HG03045 (cell line): Measurements from ENCODE around the gene MIF4GD.
"Not testable (repeated sequence)": the region's sequence is repeated elsewhere in the genome, so short reads cannot be mapped to it uniquely, and the experiment has no call there.

Experiments used
- ATAC-seq: cut with Tn5 transposase; IDR thresholded peaks from one replicate; pipeline ENCODE4 v1.9.1; 2021; ENCODE audit warnings: mild to moderate bottlenecking, moderate library complexity; ENCODE audit not compliant: unreplicated experiment

The MIF4GD gene, protein sequence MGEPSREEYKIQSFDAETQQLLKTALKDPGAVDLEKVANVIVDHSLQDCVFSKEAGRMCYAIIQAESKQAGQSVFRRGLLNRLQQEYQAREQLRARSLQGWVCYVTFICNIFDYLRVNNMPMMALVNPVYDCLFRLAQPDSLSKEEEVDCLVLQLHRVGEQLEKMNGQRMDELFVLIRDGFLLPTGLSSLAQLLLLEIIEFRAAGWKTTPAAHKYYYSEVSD

DNA sequence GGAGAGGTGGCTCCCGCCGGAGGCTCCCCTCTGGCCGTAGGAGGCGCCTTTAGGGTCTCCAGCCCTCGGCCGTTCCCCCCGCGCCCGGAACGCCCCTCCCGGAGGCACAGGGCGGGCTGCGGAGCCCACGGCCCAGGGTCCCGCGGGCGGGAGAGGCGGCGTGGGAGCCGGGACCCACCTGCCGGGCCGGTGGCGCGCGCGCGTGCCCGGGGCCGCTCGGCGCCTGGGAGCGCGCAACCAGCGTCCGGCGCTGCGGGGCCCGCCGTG lies at the start of gene MIF4GD:
Gene MIF4GD, minus strand, starts transcription at position 266 of the 267 bp plus-strand sequence. CDS start 1,036 bp downstream, outside the sequence.
- ATAC-seq, result peak; percentile 17

GRCh38 chr17:75319904-75320691 lies 49.1 kb upstream of the MIF4GD start:
- ATAC-seq, result peak; percentile 45

- no peak for ATAC-seq
These were observed 47.7 kb upstream of the MIF4GD start for GRCh38 chr17:75318615-75319222.

DNA sequence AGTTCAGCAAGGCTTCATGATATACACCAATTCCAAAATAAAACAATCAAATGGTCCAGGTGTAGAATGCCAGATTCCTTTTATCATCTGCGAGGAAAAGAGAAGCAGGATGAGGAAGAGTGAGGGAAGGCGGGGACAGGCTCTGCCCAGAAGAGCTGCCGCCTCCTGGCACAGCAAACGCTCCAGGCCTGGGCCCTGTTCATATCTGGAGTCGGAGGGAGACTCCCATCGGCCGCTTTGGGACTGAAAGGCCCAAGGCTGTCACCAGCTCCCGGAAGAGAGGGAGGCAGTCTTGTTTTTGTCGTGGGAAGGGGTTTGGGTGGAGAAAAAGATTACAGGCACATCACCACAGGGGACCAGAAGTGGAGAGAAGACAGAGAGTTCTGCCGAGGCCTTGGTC lies 47.2 kb upstream of the MIF4GD start:
- ATAC-seq, result no peak

DNA sequence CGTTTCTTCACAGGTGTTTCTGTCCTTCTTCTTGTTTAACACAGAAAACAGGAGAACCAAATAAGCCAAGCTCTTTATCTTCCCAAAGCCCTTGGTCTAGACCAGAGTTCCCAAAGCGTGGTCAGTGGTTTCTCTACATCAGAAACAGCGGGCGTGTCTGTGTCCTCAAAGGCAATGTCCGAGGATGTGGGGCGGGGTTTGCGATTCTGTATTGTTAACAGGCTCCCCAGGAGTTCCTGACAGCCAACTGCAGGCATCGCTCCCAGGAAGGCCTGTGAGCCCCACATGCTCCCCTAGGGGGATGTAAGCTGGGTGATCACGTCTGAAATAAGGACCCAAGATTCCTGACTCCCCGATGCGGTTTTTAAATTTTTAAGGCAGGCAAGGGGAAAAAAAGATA lies 46.6 kb upstream of the MIF4GD start:
- no peak for ATAC-seq

GRCh38 chr17:75316253-75316652 lies 45.2 kb upstream of the MIF4GD start:
- ATAC-seq, result no peak

- ATAC-seq, result no peak
These were observed 44.7 kb upstream of the MIF4GD start for GRCh38 chr17:75315541-75316243.

GRCh38 chr17:75313941-75314551 lies 43.0 kb upstream of the MIF4GD start:
- ATAC-seq, result peak; percentile 53

- no peak for ATAC-seq
These were observed 38.0 kb upstream of the MIF4GD start for GRCh38 chr17:75308732-75309629.

DNA sequence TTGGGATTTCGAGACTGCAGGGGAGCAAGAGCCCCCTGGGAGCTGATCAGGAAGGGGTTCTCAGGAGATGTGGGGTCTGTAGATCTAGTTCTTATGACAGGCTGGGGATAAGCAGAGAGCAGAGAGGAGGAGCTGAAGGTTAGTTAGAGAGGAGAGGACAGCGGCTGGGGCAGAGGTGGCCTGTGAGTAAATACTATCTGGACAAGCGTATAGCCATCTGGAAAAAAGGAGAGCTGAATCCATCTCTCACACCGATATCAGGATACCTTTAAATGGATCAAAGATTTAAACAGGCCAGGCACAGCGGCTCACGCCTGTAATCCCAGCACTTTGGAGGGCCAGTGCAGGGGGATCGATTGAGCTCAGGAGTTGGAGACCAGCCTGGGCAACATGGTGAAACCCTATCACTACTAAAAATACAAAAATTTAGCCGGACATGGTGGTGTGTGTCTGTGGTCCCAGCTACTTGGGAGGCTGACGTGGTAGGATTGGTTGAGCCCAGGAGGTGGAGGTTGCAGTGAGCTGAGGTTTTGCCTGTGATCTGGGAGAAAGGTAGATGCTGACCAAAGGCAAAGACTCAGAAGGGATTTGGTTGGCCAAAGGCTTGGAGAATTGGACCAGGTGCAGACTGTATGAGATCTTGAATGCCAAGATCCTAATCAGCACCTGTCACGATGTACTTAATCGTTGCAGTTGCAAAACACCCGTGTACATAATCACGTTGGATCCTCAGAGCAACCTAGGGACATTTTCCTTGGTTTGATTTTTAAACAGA lies 37.1 kb upstream of the MIF4GD start:
- no peak for ATAC-seq

DNA sequence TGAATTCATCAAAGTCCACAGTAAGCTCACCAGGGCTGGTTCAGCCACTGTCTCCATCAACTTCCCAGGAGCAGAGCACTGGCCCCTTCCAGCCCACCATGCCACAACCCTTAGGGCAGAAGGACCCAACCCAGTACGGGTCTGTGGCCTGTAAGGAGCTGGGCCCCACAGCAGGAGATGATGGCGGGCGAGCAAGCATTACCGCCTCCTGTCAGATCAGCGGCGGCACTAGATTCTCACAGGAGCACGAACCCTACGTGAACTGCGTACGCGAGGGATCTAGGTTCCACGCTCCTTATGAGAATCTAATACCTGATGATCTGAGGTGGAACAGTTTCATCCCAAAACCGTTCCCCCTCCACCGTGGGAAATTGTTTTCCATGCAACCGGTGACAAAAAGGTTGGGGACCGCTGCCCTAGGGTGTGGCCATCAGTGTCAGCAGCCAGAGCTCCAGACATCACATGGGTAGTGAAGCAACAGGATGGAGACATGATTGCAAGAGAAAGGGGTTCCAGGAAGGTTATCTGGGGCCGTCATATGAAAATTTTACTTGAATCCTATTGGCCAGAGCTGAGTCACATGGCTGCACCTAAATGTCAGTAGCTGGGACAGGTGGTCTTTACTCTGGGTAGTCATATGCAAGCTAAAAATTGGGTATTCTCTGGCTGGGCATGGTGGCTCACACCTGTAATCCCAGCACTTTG lies 30.6 kb upstream of the MIF4GD start:
- no peak for ATAC-seq

DNA sequence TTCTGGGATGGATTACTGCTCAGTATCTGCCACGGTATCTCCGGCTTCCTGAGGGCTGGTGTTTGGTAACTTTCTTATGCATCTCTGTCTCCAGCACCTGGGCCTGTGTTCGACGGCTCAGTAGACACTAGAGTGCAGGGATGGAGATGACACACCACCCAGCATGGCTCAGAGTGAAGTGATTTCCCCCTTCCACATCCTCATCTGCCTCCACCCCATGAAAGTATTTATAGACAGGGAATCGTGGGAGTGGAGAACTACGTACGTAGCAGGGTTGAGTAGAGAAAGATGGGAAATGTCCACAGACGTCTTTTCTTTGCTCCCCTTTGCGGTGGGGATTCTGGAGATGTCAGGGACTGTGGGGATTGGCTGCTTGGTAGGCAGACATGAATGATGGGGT lies 30.0 kb upstream of the MIF4GD start:
- ATAC-seq, result no peak

GRCh38 chr17:75300280-75300679 lies 29.2 kb upstream of the MIF4GD start:
- ATAC-seq, result no peak

DNA sequence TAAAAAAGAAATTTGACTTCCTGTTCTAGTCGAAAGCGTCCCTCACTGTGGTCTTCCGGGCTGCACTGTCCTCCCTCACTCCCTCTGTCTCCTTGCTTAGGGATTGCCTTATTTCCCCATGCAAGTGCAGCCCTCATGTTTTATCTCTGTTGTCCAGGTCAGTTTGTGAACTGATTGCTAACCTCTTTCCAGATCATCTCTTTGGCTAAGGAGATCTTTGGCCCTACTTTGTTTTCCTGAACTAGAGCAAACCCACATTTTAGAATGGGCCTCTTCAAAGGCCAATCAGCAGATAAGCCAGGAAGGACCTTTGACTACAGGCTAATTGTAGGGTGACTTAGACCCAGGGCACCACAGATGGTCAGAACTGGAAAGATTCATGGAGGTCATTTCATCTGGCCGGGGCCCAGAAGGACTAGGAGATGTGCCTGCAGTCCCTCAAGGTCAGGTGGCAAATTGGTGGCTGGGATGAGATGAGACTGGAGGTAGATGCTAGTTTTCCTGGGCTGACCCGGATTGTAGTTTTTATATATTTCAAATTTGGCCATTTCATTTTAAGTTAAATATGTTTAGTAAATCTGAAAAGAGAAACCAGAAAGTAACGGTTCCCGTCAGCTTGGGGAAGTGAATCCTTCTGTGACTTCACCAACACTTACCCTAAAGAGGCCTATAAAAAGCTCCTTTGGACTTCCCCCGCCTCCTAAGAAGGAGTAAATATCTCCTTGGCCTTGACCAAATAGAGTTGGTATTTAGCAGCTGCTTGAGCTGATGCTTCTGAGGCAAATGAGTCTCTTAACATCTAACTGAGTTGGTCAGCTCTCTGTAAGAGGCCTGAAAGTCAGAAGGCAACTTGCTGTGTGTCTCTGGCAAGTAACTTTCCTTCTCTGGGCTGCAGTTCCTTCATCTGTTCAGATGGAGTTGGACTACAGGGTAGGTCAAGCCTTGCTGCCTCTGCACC lies 24.4 kb upstream of the MIF4GD start:
- ATAC-seq, result peak; percentile 54

DNA sequence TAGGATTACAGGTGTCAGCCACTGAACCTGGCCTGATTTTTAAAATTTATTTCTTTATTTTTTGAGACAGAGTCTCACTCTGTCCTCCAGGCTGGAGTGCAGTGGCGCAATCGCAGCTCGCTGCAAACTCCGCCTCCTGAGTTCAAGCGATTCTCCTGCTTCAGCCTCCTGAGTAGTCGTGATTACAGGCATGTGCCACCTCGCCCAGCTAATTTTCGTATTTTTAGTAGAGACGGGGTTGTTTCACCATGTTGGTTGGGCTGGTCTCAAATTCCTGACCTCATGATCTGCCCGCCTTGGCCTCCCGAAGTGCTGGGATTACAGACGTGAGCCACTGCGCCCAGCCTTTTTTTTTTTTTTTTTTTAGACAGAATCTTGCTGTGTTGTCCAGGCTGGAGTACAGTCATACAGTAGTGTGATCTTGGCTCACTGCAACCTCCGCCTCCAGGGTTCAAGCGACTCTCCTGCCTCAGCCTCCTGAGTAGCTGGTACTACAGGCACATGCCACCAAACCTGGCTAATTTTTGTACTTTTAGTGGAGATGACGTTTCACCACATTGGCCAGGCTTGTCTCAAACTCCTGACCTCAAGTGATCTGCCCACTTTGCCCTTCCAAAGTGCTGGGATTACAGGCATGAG lies 21.9 kb upstream of the MIF4GD start:
- not testable (repeated sequence) for ATAC-seq

DNA sequence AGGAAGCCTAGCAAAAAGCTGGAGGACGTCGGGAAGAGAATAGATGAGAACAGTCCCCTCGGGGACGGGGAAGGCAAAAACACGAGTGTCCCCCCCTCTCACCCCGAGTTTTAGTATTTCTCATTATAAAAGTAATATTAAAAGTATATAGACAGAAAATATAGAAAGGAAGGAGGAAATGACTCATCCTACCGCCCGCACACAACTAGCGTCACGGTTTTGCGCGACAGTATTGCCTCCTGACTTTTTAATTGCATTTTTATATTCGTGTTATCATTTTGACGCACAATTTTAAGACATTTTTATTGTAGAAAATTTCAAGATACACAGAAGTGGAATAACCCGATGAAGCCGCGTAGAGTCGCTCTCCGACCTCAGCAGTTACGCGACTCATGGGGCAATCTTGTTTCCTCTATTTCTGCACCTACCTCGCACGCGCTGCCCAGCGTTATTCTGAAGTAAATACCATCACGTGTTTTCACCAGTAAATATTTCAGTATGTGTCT lies 18.9 kb upstream of the MIF4GD start:
- no peak for ATAC-seq
